Transverse colon (tissue), 4 donors: ENCODE results near the gene HAPLN1. TPM values are rescaled to one million over a fixed set of nuclear protein-coding genes. Genes with fewer than 3 reads are reported as not detected.

Source experiments
- DNase-seq: peaks from one replicate; pipeline ENCODE4 v3.0.0-alpha.2; 2019
- H3K27ac ChIP-seq, 4 donors: fragments of 200-600 bp; sonication (generic); 2 replicates each; pipeline ENCODE4 v1.5.1; 2016 to 2018; ENCODE audit warnings: inconsistent platforms in 4 of 4
- H3K27me3 ChIP-seq: fragments of 200-600 bp; sonication (generic); 2 replicates; pipeline ENCODE4 v1.5.1; 2017; ENCODE audit warnings: inconsistent platforms
- H3K36me3 ChIP-seq, 4 donors: fragments of 200-600 bp; sonication (generic); 2 replicates each; pipeline ENCODE4 v1.5.1; 2017 to 2019; ENCODE audit warnings: inconsistent platforms in 4 of 4
- H3K4me1 ChIP-seq, 4 donors: fragments of 200-600 bp; sonication (generic); 2 replicates each; pipeline ENCODE4 v1.5.1; 2017 to 2020; ENCODE audit warnings: inconsistent platforms in 4 of 4
- H3K4me3 ChIP-seq, 4 donors: fragments of 200-600 bp; sonication (generic); 1 replicate in 1 of 4; 2 replicates in 3 of 4; pipeline versions ENCODE4 v1.5.1 to v1.6.1; 2017 to 2019; ENCODE audit warnings: inconsistent platforms in 4 of 4
- H3K9me3 ChIP-seq, 2 donors: fragments of 200-600 bp; sonication (generic); 2 replicates each; pipeline ENCODE4 v1.5.1; 2017 to 2019; ENCODE audit warnings: inconsistent platforms in 2 of 2
- EP300 ChIP-seq: sonication (generic); formaldehyde crosslinking; IDR thresholded peaks from one replicate; pipeline ENCODE4 v1.6.1; 2017; ENCODE audit warnings: antibody characterized with exemption, low read depth
- POLR2A ChIP-seq: fragments of 450-650 bp; IDR thresholded peaks from one replicate; pipeline ENCODE4 v1.6.1; 2016; ENCODE audit warnings: antibody characterized with exemption, mild to moderate bottlenecking, moderate library complexity
- POLR2AphosphoS5 ChIP-seq, 3 donors: sonication (generic); formaldehyde crosslinking; IDR thresholded peaks; one replicate each; pipeline ENCODE4 v1.6.1; 2016; ENCODE audit warnings: antibody characterized with exemption in 3 of 3
- WGBS, 2 donors: methylation state at CpG; one replicate each; pipeline ENCODE4 v1.1.5; 2018; ENCODE audit warnings: low coverage in 1 of 2; 5-methylcytosine and 5-hydroxymethylcytosine counted together
- in situ Hi-C, 4 donors: fragments of 200-750 bp; cut with MboI; loops; one replicate each; pipeline versions ENCODE4 v1.15.0 to v1.15.1; 2017; ENCODE audit warnings: low sequenced_read_pairs in 3 of 4, low pct_ligation_motif_present in 1 of 4, low pct_unique_long_range_greater_than_20kb in 1 of 4
- intact Hi-C: fragments of 100-400 bp; cut with DNase I; formaldehyde crosslinking; loops from one replicate; pipeline ENCODE4 v1.15.1; 2023; ENCODE audit warnings: low total_unique reads
- total RNA-seq, 4 donors: library from RNA; depleted of rRNA; stranded (reverse); fragments of >200 nt; gene quantifications; one replicate each; pipeline ENCODE4 v1.1.0, GENCODE V29; 2016
- TF ChIP-seq, protein P1 (sequence below), 5 experiments: fragments of 200-600 bp in 3 of 5; fragments of 450-650 bp in 2 of 5; sonication (generic) in 3 of 5; IDR thresholded peaks; 1 replicate in 2 of 5; 2 replicates in 3 of 5; pipeline ENCODE4 v1.5.1; 2016 to 2017; ENCODE audit warnings: antibody characterized with exemption in 5 of 5, inconsistent platforms in 3 of 5, mild to moderate bottlenecking in 2 of 5, moderate library complexity in 1 of 5

HAPLN1 gene
- total RNA-seq, 4 donors from 2014 or later, result 0.48 to 3.1 TPM; not detected in 2

DNA sequence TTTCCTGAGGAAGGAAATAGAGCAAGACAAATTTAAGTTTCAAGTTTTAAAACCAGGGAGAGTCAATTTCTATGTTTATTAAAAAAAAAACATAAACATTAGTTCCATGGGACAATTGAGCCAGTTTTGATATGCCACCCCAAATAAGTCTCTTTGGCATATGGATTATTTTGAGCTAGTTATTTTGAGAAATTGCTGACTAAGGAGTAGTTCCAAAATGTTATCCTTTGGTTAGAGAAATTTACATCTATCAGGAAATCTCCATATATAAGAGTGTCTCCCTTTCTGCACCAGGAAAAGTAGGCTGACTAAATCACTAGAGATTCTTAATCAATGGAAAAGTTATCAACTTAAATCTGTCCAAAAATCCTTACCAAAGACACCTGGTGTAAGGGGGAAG, 105.8 kb downstream of the HAPLN1 start:
- no peak for DNase-seq
- intact Hi-C loops (no loop called here), in situ Hi-C loops (no loop called here)

DNA sequence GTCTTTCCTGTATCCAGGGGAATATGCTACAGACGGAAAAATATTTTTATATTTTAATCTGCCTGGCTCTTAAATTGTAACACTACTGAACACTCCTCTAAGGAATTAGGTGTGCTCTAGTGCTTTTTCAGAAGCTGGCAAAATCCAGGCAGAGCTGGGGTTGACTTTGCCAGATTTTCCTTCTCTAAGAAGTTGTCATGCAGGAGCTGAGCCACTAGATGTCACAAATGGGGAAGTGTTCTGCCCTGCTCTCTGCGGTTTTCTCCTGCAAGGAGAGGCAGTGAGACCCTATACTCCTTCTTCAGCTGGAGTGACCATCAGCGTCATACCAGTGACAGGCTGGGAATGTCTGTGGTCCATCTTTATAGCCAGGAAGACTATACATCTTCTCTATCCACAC, 112.5 kb downstream of the HAPLN1 start:
- H3K36me3 ChIP-seq, result no peaks in the 10 kb centered on the region
- 14 to 18% methylated on average over 2 to 3 of the region's 3 CpGs for WGBS, 2 donors
- no peak overlapping the region for H3K4me3 ChIP-seq
- H3K4me1 ChIP-seq, result no peaks in the 10 kb centered on the region
- no peak overlapping the region for H3K27ac ChIP-seq
- H3K27me3 ChIP-seq, result no peaks in the 10 kb centered on the region
- TF ChIP-seq POLR2A (no peak), EP300 (no peak)
- TF ChIP-seq, protein P1, sequence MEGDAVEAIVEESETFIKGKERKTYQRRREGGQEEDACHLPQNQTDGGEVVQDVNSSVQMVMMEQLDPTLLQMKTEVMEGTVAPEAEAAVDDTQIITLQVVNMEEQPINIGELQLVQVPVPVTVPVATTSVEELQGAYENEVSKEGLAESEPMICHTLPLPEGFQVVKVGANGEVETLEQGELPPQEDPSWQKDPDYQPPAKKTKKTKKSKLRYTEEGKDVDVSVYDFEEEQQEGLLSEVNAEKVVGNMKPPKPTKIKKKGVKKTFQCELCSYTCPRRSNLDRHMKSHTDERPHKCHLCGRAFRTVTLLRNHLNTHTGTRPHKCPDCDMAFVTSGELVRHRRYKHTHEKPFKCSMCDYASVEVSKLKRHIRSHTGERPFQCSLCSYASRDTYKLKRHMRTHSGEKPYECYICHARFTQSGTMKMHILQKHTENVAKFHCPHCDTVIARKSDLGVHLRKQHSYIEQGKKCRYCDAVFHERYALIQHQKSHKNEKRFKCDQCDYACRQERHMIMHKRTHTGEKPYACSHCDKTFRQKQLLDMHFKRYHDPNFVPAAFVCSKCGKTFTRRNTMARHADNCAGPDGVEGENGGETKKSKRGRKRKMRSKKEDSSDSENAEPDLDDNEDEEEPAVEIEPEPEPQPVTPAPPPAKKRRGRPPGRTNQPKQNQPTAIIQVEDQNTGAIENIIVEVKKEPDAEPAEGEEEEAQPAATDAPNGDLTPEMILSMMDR (IDR thresholded peaks at IDR 0.05), result peak in 2 of 5 experiments; percentile 29 to 30
- intact Hi-C loops (no loop called here), in situ Hi-C loops (no loop called here)
- DNase-seq, result peak; percentile 7
- H3K9me3 ChIP-seq, result no peaks in the 10 kb centered on the region

More for the DNA sequence above, 105.8 kb downstream of the HAPLN1 start:
- H3K36me3 ChIP-seq, result no peaks in the 10 kb centered on the region
- no peak overlapping the region for H3K4me3 ChIP-seq
- peaks cover 0 to 4% of the 10 kb centered on the region in 2 donors for H3K9me3 ChIP-seq
- TF ChIP-seq EP300, result no peak
- TF ChIP-seq, protein P1 (IDR thresholded peaks at IDR 0.05), result no peak
- TF ChIP-seq POLR2AphosphoS5 (IDR thresholded peaks at IDR 0.05), result no peak
- no peak for TF ChIP-seq POLR2A
- H3K4me1 ChIP-seq, result no peaks in the 10 kb centered on the region
- H3K27me3 ChIP-seq, result no peaks in the 10 kb centered on the region
- no peak overlapping the region for H3K27ac ChIP-seq

DNA sequence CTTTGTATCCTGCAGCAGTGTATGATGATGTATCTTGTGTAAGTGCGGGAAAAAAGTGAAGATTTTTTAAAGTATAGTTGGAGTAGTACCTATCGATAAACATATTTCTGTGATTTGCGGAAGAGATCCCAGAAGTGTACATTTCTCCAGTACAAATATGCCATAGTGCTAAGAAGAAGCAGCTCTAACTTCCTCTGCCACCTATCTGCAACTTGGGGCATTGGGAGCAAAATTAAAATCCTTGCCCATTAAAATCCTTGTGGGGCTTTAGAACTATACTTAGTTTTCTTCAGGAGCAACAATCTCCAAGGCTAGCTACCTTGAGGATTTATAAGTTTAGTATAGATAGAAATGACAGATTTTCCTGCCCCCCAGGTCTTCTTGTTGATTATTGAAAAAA, 125.4 kb downstream of the HAPLN1 start:
- 96% methylated on average over 3 of the region's 3 CpGs for WGBS, 2 donors
- intact Hi-C loops (no loop called here), in situ Hi-C loops (no loop called here)
- Histone ChIP-seq H3K9me3 (no peaks in the 10 kb centered on the region), H3K4me3 (no peak overlapping the region), H3K27ac (no peak overlapping the region), H3K36me3 (no peaks in the 10 kb centered on the region), H3K27me3 (no peaks in the 10 kb centered on the region), H3K4me1 (no peaks in the 10 kb centered on the region)
- TF ChIP-seq, protein P1 (IDR thresholded peaks at IDR 0.05), result no peak
- TF ChIP-seq POLR2A (no peak), EP300 (no peak), POLR2AphosphoS5 (IDR thresholded peaks at IDR 0.05) (no peak)
- DNase-seq, result no peak

DNA sequence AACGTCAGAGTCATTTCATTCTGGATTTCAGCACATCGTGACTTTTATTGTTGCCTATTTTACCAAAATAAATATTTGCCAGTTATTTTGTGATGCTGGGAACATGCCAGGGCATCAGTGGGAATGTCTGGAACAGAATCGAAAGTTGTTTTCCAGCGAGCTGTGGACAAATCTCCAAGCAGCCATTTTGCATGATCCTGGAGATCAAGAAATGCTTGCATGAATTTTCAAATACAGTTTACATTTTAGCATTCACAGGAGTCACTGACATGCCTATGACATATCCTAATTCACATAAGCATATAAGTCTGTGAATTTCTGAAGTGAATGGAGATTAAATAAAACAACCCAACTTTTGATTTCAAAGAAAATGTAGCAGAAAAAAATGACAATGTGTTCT, 129.7 kb downstream of the HAPLN1 start:
- Histone ChIP-seq H3K4me1 (no peaks in the 10 kb centered on the region), H3K36me3 (no peaks in the 10 kb centered on the region), H3K27ac (no peak overlapping the region), H3K27me3 (no peaks in the 10 kb centered on the region), H3K4me3 (no peak overlapping the region), H3K9me3 (no peaks in the 10 kb centered on the region)
- no peak for DNase-seq
- in situ Hi-C loops, result no loop called here
- 41 to 57% methylated on average over 4 of the region's 4 CpGs for WGBS, 2 donors
- intact Hi-C loops, result loop anchor here (1.0 kb wide), 1 partner anchor 22 kb away; no protein-coding TSS in a partner anchor
- TF ChIP-seq POLR2A (no peak), POLR2AphosphoS5 (IDR thresholded peaks at IDR 0.05) (no peak), EP300 (no peak)
- TF ChIP-seq, protein P1 (IDR thresholded peaks at IDR 0.05), result no peak
